ENCODE data around the gene ASB15. TPM values are rescaled to one million over a fixed set of nuclear protein-coding genes. Genes with fewer than 3 reads are reported as not detected.

The ASB15 gene
- total and polyA plus RNA-seq, 2 of the 13 experiments (the other 11 are each of a cell fraction or from before 2014, with no cell fraction given), result not detected

DNA sequence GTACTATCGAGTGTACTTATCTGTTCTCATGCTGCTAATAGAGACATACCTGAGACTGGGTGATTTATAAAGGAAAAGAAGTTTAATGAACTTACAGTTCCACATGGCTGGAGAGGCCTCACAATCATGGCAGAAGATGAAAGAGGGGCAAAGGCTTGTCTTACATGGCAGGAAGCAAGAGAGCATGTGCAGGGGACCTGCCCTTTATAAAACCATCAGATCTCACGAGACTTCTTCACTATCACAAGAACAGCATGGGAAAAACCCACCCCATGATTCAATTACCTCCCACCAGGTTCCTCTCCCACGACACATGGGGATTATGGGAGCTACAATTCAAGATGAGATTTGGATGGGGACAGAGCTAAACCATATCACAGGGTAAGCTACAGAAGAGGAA, 48.5 kb upstream of the ASB15 start:
- H4K20me1 ChIP-seq (ENCODE audit: insufficient read depth, low read length), result no peaks in the 10 kb centered on the region
- H3K27ac ChIP-seq (ENCODE audit: extremely low read length, insufficient read depth, low read length), result no peak overlapping the region
- peaks cover 18% of the 10 kb centered on the region for H3K4me1 ChIP-seq (ENCODE audit: insufficient read depth, low read length)
- peaks cover 0 to 6% of the 10 kb centered on the region in 2 experiments; a peak in 1 of 5 replicates for H3K27me3 ChIP-seq (ENCODE audit: control insufficient read depth in 1 of 2, insufficient read depth in 2 of 2, low read length in 2 of 2)
- no peak for ATAC-seq
- no peak overlapping the region for H3K9ac ChIP-seq (ENCODE audit: insufficient read depth, low read depth, low read length)
- no peak for TF ChIP-seq NCOA1 (CRISPR knock-in tag; IDR thresholded peaks at IDR 0.05)
- no peak for TF ChIP-seq MYC (CRISPR knock-in tag; IDR thresholded peaks at IDR 0.05; ENCODE audit: borderline replicate concordance)
- TF ChIP-seq ZNF564 (CRISPR knock-in tag; IDR thresholded peaks at IDR 0.05), result no peak
- in situ Hi-C loops (cut with HindIII; ENCODE audit: extremely low pct_ligation_motif_present, low pct_unique_long_range_greater_than_20kb) (no loop called here), intact Hi-C loops (cut with micrococcal nuclease; ENCODE audit: unreplicated experiment) (loop anchor here (10.0 kb wide), 1 partner anchor 192 kb away; the partner anchor contains the start of gene WASL)
- no peak overlapping the region for H2AFZ ChIP-seq (ENCODE audit: low read length)
- WGBS (ENCODE audit: low lambda C conversion rate), result 99% methylated on average over 3 of the region's 3 CpGs
- H3K36me3 ChIP-seq (replicated peaks in 1 of 2; ENCODE audit: control insufficient read depth in 1 of 2, insufficient read depth in 2 of 2, low read length in 2 of 2), result peaks cover 3 to 28% of the 10 kb centered on the region in 2 experiments; a peak in 4 of 5 replicates
- POLR2A ChIA-PET, result no interaction called here
- H3K4me2 ChIP-seq (ENCODE audit: low read depth, low read length), result no peak overlapping the region
- no peak overlapping the region for H3K4me3 ChIP-seq (replicated peaks in 1 of 3; ENCODE audit: insufficient read depth in 1 of 3, low read depth in 2 of 3, low read length in 3 of 3)
- no peaks in the 10 kb centered on the region for H3K9me3 ChIP-seq (ENCODE audit: low read length)
- no peak for FAIRE-seq
- CTCF ChIA-PET (ENCODE audit: low intra/inter-chr PET ratio, low total read pairs), result no interaction called here
- DNase-seq (ENCODE audit: low spot score), result no peak
- peaks cover 24% of the 10 kb centered on the region for H3K79me2 ChIP-seq (ENCODE audit: insufficient read depth, low read length)
- no TSS peak for BruUV-seq (replicated peaks)

DNA sequence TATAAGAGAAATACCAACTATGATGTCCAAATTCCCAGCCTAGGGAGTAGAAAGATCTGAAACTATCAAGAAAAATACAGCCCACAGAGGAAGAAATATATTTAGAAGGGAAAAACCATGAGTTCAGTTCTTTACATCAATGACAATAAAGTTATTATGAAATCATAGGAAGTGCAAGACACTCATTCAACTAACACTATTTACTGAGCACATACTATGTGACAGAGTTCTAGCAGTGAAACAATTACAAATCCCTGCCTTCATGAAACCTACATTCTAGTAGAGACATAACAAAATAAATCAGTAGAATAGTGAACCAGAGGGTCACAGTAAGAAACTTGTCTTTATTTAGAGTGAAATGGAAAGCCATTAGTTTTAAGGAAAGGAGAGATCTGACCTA, 46.1 kb upstream of the ASB15 start:
- peaks cover 0 to 6% of the 10 kb centered on the region in 2 experiments; a peak in 1 of 5 replicates for H3K27me3 ChIP-seq (ENCODE audit: control insufficient read depth in 1 of 2, insufficient read depth in 2 of 2, low read length in 2 of 2)
- no peak overlapping the region for H2AFZ ChIP-seq (ENCODE audit: low read length)
- H3K4me3 ChIP-seq (replicated peaks in 1 of 3; ENCODE audit: insufficient read depth in 1 of 3, low read depth in 2 of 3, low read length in 3 of 3), result no peak overlapping the region
- ATAC-seq (no peak), FAIRE-seq (no peak), DNase-seq (ENCODE audit: low spot score) (no peak)
- peak overlapping the region; percentile 86; the same call in 1 of the 2 replicates for H3K4me2 ChIP-seq (ENCODE audit: low read depth, low read length)
- H3K36me3 ChIP-seq (replicated peaks in 1 of 2; ENCODE audit: control insufficient read depth in 1 of 2, insufficient read depth in 2 of 2, low read length in 2 of 2), result peaks cover 1 to 6% of the 10 kb centered on the region in 2 experiments; a peak in 3 of 5 replicates
- intact Hi-C loops (cut with micrococcal nuclease; ENCODE audit: unreplicated experiment) (loop anchor here (10.0 kb wide), 1 partner anchor 189 kb away; the partner anchor contains the start of gene WASL), in situ Hi-C loops (cut with HindIII; ENCODE audit: extremely low pct_ligation_motif_present, low pct_unique_long_range_greater_than_20kb) (no loop called here)
- CTCF ChIA-PET (ENCODE audit: low intra/inter-chr PET ratio, low total read pairs), result no interaction called here
- BruUV-seq (replicated peaks), result no TSS peak
- H3K27ac ChIP-seq (ENCODE audit: extremely low read length, insufficient read depth, low read length), result no peak overlapping the region
- H3K9me3 ChIP-seq (ENCODE audit: low read length), result no peaks in the 10 kb centered on the region
- POLR2A ChIA-PET, result no interaction called here
- H3K9ac ChIP-seq (ENCODE audit: insufficient read depth, low read depth, low read length), result no peak overlapping the region
- no peaks in the 10 kb centered on the region for H4K20me1 ChIP-seq (ENCODE audit: insufficient read depth, low read length)
- H3K79me2 ChIP-seq (ENCODE audit: insufficient read depth, low read length), result peaks cover 24% of the 10 kb centered on the region
- TF ChIP-seq ZKSCAN1 (IDR thresholded peaks at IDR 0.05; ENCODE audit: low read length), result no peak
- TF ChIP-seq ZNF3 (CRISPR knock-in tag; IDR thresholded peaks at IDR 0.05), result peak; percentile 78; the same call in 1 of the 2 replicates
- H3K4me1 ChIP-seq (ENCODE audit: insufficient read depth, low read length), result peaks cover 23% of the 10 kb centered on the region
